GM12878 (cell line): ENCODE data around the gene GPR31.

ENCODE experiments used
- EED ChIP-seq: sonication (generic); IDR thresholded peaks from 2 replicates; pipeline ENCODE4 v1.6.1; 2016; ENCODE audit warnings: antibody characterized with exemption, low read depth
- EP300 ChIP-seq, 2 experiments: fragments of 150-350 bp in 1 of 2; IDR thresholded peaks; 2 replicates each; pipeline ENCODE4 v1.6.1; 2011 to 2012; ENCODE audit warnings: low read depth in 2 of 2, low read length in 2 of 2, borderline replicate concordance in 1 of 2, improper control_type of control experiment in 1 of 2, inconsistent platforms in 1 of 2; ENCODE audit not compliant: control insufficient read depth in 1 of 2
- EZH2 ChIP-seq: IDR thresholded peaks from 2 replicates; pipeline ENCODE4 v1.6.1; 2012; ENCODE audit warnings: low read depth, mild to moderate bottlenecking, control low read depth, inconsistent platforms, low read length, borderline replicate concordance; ENCODE audit not compliant: control insufficient read depth
- HDAC6 ChIP-seq: fragments of 200-600 bp; sonication (generic); IDR thresholded peaks from one replicate; pipeline ENCODE4 v1.8.0; 2017; ENCODE audit warnings: antibody characterized with exemption; ENCODE audit not compliant: unreplicated experiment
- MTA2 ChIP-seq: fragments of 450-650 bp; IDR thresholded peaks from 2 replicates; pipeline ENCODE4 v1.6.1; 2016; ENCODE audit warnings: low read depth, mild to moderate bottlenecking, moderate library complexity
- MXI1 ChIP-seq: fragments of 150-350 bp; IDR thresholded peaks from 2 replicates; pipeline ENCODE4 v1.6.1; 2011; ENCODE audit warnings: low read depth, mild to moderate bottlenecking, inconsistent platforms, low read length, improper control_type of control experiment
- POLR2AphosphoS5 ChIP-seq: IDR thresholded peaks from 2 replicates; pipeline ENCODE4 v1.6.1; 2011; ENCODE audit warnings: mild to moderate bottlenecking, low read length, inconsistent platforms
- RAD51 ChIP-seq: fragments of 450-650 bp; IDR thresholded peaks from 2 replicates; pipeline ENCODE4 v1.6.1; 2016; ENCODE audit warnings: moderate library complexity, mild to moderate bottlenecking, inconsistent platforms
- SP1 ChIP-seq: IDR thresholded peaks from one replicate; pipeline ENCODE4 v1.6.1; 2011; ENCODE audit warnings: low read depth, low read length
- SREBF1 ChIP-seq: IDR thresholded peaks from 2 replicates; pipeline ENCODE4 v1.6.1; 2012; ENCODE audit warnings: mild to moderate bottlenecking, low read length
- TF ChIP-seq, protein P1 (sequence below): fragments of 450-650 bp; IDR thresholded peaks from 2 replicates; pipeline ENCODE4 v1.6.1; 2017; ENCODE audit warnings: low read depth, mild to moderate bottlenecking, moderate library complexity
- TF ChIP-seq, protein P2 (sequence below), 3 experiments: IDR thresholded peaks in 2 of 3; conservative IDR thresholded peaks in 1 of 3; 2 replicates each; pipeline ENCODE4 v1.5.1; 2011; ENCODE audit warnings: low read depth in 3 of 3, low read length in 3 of 3, mild to moderate bottlenecking in 3 of 3, control low read depth in 2 of 3, moderate library complexity in 2 of 3, inconsistent platforms in 1 of 3, mixed read lengths in 1 of 3; ENCODE audit not compliant: control insufficient read depth in 2 of 3, insufficient read depth in 1 of 3; ENCODE audit errors: extremely low read depth in 1 of 3
- TF ChIP-seq, protein P3 (sequence below): IDR thresholded peaks from 2 replicates; pipeline ENCODE4 v1.6.1; 2011; ENCODE audit warnings: low read depth, mild to moderate bottlenecking, low read length, moderate library complexity, borderline replicate concordance; ENCODE audit errors: extremely low read depth
- TF ChIP-seq, protein P4 (sequence below): IDR thresholded peaks from 2 replicates; pipeline ENCODE4 v1.6.1; 2012; ENCODE audit warnings: mild to moderate bottlenecking, low read depth, low read length

DNA sequence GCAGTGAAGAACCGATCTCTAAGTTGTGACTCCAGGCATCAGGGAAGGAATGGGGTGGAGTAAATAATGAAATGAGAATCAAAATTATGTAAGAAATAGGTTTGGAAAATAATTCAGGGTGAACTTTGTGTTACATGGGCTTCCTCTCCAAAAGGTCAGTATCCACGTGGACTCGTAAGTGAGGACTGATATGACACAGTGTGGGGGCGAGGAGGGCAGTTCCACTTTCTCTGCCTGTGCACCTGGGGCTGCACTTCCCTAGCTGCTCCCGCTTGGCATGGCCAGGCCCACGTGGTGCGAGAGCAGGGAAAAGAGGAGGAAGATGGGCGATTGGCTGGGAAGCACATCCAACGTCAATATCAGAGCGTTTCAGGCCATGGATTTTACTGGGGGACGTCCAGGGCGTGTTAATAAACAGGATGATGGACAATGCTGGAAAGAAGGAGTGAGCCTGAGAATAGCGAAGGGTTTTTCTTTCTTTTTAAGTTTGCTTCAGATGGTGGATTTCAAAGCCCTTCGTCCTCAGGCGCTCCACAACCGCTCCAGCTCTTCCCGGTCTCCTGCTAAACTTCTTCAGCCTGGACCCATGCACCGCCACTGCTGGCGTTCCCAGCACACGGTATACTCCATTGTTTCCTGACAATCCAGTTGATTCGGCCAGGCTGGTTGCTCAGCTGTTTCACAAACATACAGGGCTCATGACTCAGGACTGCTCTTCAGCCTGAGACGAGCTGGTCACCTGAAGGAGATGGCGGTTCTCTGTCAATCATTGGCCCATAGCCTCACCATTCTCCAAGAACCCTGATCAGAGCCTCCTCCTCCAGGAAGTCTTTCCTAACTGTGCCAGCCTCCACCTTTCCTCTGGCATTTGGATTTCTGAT, 23.1 kb downstream of the GPR31 start:
- TF ChIP-seq RAD51 (no peak), EED (no peak), MTA2 (no peak), MXI1 (no peak), SP1 (no peak), EZH2 (no peak), HDAC6 (no peak), POLR2AphosphoS5 (no peak), SREBF1 (no peak), EP300 (IDR thresholded peaks at IDR 0.05; ENCODE audit: borderline replicate concordance in 1 of 2, control insufficient read depth in 1 of 2, low read depth in 2 of 2, low read length in 2 of 2) (no peak)
- TF ChIP-seq, protein P1, sequence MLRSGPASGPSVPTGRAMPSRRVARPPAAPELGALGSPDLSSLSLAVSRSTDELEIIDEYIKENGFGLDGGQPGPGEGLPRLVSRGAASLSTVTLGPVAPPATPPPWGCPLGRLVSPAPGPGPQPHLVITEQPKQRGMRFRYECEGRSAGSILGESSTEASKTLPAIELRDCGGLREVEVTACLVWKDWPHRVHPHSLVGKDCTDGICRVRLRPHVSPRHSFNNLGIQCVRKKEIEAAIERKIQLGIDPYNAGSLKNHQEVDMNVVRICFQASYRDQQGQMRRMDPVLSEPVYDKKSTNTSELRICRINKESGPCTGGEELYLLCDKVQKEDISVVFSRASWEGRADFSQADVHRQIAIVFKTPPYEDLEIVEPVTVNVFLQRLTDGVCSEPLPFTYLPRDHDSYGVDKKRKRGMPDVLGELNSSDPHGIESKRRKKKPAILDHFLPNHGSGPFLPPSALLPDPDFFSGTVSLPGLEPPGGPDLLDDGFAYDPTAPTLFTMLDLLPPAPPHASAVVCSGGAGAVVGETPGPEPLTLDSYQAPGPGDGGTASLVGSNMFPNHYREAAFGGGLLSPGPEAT, result no peak
- TF ChIP-seq, protein P2, sequence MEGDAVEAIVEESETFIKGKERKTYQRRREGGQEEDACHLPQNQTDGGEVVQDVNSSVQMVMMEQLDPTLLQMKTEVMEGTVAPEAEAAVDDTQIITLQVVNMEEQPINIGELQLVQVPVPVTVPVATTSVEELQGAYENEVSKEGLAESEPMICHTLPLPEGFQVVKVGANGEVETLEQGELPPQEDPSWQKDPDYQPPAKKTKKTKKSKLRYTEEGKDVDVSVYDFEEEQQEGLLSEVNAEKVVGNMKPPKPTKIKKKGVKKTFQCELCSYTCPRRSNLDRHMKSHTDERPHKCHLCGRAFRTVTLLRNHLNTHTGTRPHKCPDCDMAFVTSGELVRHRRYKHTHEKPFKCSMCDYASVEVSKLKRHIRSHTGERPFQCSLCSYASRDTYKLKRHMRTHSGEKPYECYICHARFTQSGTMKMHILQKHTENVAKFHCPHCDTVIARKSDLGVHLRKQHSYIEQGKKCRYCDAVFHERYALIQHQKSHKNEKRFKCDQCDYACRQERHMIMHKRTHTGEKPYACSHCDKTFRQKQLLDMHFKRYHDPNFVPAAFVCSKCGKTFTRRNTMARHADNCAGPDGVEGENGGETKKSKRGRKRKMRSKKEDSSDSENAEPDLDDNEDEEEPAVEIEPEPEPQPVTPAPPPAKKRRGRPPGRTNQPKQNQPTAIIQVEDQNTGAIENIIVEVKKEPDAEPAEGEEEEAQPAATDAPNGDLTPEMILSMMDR (IDR thresholded peaks at IDR 0.05 in 2 of 3, conservative IDR thresholded peaks at IDR 0.05 in 1 of 3; ENCODE audit: control insufficient read depth in 2 of 3, extremely low read depth in 1 of 3, insufficient read depth in 1 of 3, low read depth in 3 of 3, low read length in 3 of 3), result no peak
- TF ChIP-seq, protein P3, sequence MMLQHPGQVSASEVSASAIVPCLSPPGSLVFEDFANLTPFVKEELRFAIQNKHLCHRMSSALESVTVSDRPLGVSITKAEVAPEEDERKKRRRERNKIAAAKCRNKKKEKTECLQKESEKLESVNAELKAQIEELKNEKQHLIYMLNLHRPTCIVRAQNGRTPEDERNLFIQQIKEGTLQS, result no peak
- TF ChIP-seq, protein P4, sequence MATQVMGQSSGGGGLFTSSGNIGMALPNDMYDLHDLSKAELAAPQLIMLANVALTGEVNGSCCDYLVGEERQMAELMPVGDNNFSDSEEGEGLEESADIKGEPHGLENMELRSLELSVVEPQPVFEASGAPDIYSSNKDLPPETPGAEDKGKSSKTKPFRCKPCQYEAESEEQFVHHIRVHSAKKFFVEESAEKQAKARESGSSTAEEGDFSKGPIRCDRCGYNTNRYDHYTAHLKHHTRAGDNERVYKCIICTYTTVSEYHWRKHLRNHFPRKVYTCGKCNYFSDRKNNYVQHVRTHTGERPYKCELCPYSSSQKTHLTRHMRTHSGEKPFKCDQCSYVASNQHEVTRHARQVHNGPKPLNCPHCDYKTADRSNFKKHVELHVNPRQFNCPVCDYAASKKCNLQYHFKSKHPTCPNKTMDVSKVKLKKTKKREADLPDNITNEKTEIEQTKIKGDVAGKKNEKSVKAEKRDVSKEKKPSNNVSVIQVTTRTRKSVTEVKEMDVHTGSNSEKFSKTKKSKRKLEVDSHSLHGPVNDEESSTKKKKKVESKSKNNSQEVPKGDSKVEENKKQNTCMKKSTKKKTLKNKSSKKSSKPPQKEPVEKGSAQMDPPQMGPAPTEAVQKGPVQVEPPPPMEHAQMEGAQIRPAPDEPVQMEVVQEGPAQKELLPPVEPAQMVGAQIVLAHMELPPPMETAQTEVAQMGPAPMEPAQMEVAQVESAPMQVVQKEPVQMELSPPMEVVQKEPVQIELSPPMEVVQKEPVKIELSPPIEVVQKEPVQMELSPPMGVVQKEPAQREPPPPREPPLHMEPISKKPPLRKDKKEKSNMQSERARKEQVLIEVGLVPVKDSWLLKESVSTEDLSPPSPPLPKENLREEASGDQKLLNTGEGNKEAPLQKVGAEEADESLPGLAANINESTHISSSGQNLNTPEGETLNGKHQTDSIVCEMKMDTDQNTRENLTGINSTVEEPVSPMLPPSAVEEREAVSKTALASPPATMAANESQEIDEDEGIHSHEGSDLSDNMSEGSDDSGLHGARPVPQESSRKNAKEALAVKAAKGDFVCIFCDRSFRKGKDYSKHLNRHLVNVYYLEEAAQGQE, result no peak
